Femur (tissue), 1 donor: ENCODE measurements around the gene PKDCC.
A peak's percentile ranks its signal among the peaks of the same experiment; 100 is the strongest.

Experiments
- DNase-seq: peaks from one replicate; pipeline ENCODE4 v3.0.0-alpha.2; 2017

The PKDCC gene

DNA sequence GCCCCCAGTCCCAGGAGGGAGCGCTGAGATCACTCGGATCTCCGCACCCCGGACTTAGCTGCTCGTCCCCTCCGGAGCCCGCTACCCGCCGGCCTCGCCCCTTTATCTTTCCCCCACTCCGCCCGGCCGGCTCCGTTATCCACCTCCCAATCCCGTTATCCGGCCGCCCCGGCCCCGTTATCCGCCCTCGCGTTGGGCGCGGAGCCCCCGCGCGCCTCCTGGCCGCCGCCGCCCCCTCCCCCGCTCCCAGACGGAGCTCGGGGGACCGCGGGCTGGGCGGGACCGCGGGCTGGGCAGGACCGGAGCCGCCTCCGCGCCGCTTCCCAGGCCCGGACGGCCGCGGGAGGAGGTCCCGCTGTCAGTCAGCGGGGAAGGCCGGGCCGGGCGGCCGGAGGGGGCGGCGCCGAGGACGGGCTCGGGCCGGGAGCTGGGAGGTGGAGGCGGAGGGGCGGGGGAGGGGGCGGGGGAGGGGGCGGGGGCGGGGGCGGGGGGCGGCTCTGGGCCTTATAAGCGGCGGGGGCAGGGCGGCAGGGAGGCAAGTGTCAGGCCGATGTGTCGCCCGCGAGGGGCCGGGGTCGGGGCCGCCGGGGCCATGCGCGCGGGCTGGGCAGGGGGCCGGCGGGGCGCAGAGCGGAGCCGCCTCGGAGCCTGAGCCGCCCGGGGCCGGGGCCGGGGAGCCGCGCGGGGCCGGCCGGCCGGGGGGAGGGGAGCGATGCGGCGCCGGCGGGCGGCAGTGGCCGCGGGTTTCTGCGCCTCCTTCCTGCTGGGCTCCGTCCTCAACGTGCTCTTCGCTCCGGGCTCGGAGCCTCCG is at the start of gene PKDCC:
PKDCC (plus strand) TSS at position 534 of the 811 bp plus-strand sequence; CDS start at position 713, 179 bp downstream.
- DNase-seq = peak; percentile 94

DNA sequence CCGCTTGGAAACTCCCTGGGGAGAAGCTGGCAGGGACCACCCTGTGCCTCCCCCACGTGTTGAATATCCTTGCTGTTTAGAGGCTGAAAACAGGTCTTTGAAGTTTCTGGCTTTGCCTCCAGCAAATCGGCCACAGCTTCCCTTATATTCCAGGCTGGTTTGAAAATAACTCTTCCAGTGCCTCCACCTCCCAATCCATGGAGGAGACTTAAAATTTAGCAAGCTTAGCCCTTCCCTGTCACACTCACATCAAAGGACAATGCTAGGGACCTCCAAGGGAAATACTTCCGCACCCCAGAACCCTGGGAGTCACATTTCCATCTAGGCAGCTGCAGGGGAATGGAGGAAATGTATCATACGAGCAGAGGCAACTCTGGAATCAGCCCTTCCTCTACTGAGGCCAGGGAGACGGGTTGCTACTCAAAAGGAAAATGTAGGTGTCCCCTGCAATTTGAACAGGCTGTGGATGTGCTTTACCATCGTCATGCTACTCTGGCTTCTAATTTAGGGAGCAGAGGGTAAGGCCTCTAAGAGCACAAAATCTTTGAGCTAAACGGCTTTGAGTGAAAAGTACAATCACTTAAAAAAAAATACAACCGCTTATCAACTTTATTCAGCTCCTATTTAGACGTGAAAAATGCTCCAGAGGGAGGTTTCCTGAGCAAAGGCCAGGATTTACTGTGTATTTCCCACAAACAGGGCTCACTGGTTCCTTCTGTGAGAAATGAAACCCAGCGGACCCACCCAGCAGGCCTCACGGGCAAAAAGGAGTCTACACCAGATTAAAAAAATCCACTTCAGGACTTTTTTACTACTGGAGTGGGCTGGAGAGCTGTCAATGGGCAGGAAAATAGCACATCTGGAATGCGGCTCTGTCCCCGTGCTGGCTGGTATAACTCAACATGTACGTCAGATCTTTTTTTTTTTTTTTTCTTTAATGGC is 49.4 kb upstream of the PKDCC start:
- peak; percentile 81 for DNase-seq

- no peak for DNase-seq
These were observed 48.7 kb upstream of the PKDCC start for GRCh38 chr2:41999128-41999480.

DNA sequence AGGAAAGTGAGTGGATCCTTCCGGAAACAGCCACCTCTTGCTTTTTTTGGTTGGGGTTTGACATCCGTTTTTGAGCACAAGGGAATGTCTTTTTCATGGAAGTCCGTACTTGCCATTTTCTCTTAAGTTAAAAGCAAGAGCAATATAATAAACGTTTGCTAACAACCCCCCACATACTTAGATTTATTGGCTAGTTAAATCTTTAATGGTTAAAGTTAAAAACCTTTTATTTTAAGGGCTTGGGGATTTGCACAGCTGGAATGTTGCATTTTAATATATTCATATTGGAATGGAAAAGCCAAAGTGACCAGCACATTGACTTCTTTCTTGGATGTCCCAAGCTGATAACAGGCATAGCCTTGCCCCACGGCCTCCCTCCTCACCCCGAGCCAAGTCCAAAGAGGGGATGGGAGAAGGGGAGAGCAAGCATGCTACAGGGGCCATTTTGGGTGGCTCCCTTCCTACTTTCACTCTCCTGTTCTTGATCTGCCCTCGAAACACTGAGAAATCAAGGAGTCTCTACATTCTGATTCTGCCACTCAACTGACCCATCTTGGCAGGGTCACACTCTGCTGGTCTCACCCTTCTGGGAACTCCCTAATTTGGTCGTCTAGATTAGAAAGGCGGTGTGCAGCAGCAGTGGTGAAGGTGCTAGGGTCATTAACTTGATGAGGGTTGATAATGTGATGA is 48.1 kb upstream of the PKDCC start:
- no peak for DNase-seq

DNA sequence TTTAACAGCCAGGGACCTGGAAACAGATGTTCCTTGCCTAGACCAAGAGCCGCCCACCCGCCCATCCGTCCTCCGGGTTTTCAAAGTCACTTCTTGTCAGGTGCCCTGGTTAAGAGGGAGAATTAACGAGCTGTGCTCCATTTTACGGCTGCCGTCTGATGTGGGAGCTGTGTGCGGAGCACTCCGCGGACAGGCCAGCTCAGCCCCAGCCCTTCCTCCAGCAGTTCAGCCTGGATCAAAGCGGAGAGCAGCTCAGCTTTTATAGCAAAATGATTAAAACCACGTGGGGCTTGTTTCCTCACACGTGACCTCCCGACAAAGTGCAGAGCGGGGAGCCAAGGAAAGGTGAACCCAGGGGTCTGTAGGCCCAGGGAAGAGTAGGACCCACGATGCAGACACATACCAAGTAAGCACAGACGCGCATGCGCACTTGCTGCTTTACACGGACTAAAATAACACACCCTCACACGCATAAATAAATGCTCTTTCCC is 46.1 kb upstream of the PKDCC start:
- DNase-seq = peak; percentile 60

DNA sequence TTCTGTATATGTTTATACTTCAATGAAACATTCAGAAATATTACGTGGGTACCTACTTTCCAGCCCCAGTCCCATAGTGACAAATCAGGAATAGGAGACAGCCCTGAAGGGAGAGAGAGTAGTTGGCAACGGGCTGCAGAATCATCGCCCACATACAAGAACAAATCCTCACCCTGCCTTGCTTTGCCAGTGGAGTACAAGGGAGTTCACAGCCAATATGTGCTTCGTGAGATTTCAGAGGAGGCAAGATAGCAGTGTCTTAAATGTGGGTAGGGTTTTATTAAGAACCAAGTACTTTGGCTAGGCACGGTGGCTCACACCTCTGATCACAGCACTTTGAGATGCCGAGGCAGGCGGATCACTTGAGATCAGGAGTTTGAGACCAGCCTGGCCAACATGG is 40.3 kb upstream of the PKDCC start:
- DNase-seq = no peak

DNA sequence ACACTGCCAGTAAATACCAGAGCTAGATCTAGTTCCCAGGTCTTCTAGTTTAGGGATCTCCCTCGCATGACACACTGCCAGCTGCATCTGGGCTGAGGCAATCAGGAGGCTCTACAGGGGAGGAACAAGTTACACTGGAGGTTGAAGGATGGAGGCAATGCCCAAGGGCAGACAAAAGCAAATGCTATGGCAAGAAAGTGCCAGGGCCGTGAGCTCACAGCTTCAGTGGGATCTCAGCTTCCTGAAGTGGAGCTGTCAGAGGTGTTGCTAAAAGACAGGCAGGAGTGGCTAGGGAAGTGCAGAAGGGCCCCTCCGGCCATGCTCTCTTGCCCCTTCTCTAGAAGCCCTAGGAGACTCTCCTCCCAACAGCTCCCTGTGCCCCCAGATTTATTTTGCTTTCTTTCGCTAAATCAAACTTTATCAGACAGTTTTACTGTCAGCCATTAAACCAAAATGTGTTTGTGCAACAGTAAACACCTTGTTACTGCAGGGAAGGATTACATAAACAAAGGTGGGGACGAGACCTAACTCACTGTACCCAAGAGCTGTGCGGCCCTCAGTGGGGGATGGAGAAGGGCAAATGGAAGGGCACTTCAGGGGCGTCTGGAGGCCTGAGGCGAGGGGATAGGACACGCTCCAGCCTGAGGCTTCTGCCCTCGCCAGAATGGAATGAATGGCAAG is 39.4 kb upstream of the PKDCC start:
- DNase-seq = no peak

DNA sequence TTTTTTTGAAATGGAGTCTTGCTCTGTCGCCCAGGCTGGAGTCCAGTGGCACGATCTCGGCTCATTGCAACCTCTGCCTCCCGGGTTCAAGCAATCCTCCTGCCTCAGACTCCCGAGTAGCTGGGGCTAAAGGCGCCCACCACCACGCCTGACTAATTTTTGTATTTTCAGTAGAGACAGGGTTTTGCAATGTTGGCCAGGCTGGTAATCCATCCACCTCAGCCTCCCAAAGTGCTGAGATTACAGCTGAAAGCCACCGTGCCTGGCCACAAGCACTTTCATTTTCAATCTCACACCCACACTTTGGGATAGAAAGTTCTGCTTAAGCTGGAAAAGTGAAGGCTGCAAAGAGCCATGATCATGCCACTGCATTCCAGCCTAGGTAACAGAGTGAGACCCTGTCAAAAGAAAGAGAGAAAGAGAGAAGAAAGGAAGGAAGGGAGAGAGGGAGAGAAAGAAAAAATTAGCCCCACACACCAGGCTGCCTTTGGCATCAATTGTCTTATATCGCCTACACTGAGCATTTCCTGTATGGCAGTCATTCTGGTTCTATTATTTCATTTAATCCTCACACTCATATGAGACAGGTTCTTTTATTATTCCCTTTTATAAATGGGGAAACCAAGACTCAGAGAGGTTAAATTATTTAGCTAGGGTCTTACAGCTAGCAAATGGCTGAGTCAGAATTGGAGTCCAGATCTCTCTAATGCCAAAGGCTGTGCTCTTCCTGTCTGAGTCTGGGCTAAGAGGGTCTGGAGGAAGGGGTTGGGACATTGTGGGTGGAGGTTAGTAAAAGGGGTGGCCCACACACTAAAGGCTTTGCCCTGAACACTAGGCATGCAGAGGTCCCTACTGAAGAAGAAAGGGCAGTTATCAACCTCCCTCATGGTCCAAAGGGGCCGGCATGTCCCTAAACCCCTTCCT is 37.9 kb upstream of the PKDCC start:
- DNase-seq = no peak

GRCh38 chr2:42010743-42011298 is 37.0 kb upstream of the PKDCC start:
- no peak for DNase-seq

DNA sequence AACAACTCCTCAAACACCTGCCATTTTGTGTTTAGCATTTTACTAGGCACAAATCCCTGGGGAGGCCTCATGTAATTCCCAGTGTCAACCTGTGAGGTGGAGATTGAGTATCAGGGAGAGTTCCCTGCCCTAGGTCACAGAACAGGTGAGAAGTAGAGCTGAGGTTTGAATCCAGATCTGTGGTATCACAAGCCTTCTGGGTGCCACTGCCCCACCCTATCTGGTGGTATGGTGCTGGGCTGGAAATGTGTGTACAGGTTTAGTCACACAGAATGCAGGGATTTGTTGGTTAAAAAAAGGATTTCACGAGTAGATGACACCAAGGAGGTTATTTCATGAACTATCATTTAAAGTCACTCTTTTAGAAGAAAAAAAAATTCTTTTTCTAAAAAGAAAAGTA is 35.7 kb upstream of the PKDCC start:
- no peak for DNase-seq

DNA sequence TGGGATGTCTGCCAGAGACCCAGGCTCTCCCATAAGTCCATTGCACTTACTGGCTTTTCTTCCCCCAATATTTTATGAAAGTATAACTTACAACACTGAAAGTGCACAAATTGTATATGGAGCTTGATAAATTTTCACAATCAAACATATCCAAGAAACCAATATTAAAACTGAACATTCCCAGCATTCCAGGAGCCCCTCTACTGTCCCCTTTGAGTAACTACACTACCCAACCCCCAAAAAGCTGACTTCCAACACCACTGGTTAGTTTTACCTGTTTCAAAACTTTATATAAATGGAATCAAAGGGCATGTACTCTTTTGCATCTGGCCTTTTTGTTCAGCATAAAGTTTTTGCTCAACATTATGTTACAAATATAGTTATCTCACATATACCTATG is 35.2 kb upstream of the PKDCC start:
- no peak for DNase-seq

- DNase-seq = no peak
These were observed 34.4 kb upstream of the PKDCC start for GRCh38 chr2:42013409-42013808.

GRCh38 chr2:42021464-42021863 is 26.4 kb upstream of the PKDCC start:
- DNase-seq = no peak

GRCh38 chr2:42025151-42025582 is 22.7 kb upstream of the PKDCC start:
- DNase-seq = peak; percentile 81

DNA sequence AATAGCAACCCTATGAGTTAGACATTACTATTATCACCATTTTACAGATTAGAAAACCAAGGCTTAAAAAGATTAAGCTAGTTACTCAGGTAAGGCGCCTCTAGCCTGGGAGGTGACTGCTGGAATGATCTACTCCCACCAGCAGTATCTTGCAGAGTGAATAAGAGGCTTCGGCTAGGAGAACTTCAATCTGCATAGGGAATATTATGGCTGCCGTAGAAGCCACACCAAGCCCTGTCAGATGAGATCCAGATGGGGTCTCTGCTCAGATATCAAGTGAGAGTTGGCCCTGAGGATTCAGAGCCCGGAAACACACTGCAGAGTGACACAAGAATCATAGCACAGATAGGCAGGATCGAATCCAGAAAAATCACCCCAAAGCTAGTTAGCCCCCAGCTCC is 21.5 kb upstream of the PKDCC start:
- no peak for DNase-seq

DNA sequence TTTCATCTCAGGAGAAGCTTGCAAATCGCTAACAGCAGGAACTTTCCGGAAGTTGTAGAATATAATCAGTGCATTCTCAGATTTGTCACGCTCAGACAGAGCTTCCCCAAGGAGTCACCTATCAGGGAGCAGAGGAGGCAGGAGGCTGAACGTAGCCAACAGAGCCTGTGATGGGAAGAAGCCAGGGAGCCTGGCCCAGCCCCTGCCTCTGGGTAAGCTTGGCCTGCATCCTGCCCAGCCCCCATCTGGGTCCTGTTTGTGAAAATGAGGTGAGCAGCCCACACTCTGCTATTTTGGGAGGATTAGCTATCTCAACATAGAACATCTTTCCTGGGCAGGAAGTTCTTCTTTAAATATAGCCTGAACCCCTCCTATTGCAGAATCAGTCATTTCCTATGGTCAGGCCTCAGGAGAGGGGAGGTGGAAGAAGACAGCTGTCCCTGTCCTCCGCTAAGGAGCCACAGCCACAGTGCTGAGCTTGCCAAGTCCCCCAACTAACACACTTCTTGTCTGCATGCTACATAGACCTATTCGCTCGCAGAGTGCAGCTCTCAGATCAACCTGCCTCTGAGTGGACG is 19.2 kb upstream of the PKDCC start:
- DNase-seq = peak; percentile 66

DNA sequence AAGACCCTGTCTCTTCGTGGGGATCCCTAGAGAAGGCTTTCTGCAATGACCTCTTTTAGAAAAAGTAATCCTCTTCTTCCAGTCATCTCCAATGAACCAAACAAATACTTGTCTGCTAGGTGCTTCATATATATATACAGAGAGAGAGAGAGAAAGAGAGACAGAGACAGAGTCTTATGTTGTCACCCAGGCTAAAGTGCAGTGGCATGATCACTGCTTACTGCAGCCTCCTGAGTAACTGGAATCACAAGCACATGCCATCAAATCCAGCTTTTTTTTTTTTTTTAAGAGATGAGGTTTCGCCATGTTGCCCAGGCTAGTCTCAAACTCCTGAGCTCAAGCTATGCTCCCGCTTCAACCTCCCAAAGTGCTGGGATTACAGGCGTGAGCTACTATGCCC is 18.6 kb upstream of the PKDCC start:
- no peak for DNase-seq

DNA sequence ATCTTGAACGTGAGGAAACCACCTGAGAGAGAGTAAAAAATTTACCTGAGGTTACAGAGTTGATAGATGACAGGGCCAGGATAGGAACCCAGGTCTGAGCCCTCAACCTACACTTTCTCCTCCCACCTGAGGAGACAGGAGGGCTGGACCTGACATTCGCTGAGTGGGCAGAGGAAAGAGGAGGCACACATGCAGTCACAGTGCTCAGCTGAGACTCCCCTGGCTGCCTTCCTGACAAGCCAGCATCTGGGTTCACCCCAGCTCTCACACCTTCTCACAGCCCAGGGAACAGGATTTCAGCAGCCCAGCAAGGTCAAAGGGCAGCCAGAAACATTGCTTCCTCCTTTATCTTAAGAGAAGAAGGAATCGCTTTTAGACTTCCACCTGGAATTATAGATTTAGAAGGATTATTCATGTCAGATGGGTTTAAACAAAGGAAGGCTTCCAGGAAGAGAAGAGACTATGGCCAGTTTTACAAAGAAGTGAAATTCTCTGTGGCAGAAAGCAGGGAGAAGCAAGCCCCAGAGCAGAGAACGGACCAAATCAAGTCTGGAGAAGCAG is 18.1 kb upstream of the PKDCC start:
- no peak for DNase-seq

DNA sequence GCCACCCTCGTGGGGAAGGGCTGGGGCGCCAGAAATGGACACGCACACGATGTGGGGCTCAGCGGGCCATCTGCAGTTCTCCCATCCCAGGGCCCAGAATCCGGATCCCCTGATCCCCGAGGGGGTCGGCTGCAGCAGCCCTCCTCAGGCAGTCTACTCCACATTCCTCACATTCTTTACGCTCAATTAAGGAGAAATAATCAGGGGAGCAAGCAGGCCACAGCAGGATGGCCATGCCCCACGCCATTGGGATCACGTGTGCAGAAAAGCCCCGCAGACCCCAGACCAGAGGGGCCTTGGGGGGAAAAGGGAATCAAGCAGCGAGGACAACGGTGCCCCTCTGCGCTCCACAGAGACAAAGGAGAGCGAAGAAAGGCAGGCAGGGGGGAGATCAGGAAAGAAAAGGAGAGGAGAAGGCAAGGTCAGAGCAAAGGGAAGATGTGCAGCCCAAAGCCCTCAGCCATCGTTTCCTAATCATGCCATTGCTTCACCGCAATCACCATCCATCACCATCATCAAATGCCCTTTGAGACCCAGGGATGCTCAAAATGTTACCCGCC is 17.5 kb upstream of the PKDCC start:
- DNase-seq = no peak

GRCh38 chr2:42030829-42031228 is 17.0 kb upstream of the PKDCC start:
- DNase-seq = no peak
